GM12878 (cell line): Measurements from ENCODE around the gene PTPRN2.

Source experiments
- POLR2A ChIP-seq: IDR thresholded peaks from 2 replicates; pipeline ENCODE4 v1.6.1; 2011; ENCODE audit warnings: low read depth, mild to moderate bottlenecking, low read length
- TCF7 ChIP-seq: IDR thresholded peaks from 2 replicates; pipeline ENCODE4 v1.6.1; 2014; ENCODE audit warnings: antibody characterized with exemption, borderline replicate concordance
- ZBTB33 ChIP-seq: fragments of 450-650 bp; IDR thresholded peaks from 2 replicates; pipeline ENCODE4 v1.6.1; 2017; ENCODE audit warnings: mild to moderate bottlenecking

- no peak for TF ChIP-seq POLR2A
- TF ChIP-seq ZBTB33, result no peak
- no peak for TF ChIP-seq TCF7
These were observed 874.0 kb downstream of the PTPRN2 start for GRCh38 chr7:157713591-157713990.
